HG03457 (cell line): ENCODE measurements around the gene SMTNL2.
"Not testable (repeated sequence)": the region's sequence is repeated elsewhere in the genome, so short reads cannot be mapped to it uniquely, and the experiment has no call there.

Experiments
- ATAC-seq: cut with Tn5 transposase; IDR thresholded peaks from one replicate; pipeline ENCODE4 v1.9.1; 2021; ENCODE audit warnings: moderate number of reproducible peaks; ENCODE audit not compliant: unreplicated experiment

SMTNL2 gene

DNA sequence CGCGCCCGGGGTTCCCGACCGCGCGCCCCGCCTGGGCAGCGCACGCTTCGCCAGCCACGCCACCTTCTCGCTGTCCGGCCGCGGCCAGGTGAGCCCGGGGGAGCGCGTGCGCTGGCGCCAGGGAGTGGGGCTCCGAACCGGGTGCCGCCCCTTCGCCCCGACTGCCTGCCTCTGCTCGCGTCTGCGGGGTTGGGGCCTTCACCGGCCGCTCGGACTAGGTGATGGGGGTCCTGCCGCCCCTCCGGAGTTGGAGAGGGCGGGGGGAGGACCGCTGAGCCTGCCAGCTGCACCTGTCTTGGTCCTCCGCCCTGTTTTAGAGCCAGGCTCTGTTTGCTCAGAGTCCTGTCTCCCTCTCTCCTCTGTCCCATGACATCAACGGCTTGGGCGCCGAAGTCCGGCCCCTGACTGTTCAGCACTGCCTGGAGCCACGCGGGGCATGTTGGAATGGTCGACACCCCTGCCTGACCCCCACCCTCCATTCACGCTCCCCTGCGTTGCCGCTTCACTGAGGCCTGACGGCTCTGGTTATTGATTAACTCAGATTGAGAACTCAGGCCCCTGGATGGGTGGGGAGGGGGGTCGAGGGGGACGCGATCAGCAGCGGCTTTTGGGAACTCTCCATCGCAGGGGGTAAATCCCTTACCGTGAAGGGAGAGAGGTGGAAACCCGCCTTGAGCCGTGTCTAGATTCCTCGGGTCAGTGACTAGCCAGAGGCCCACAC, 748 bp downstream of the SMTNL2 start:
- no peak for ATAC-seq

DNA sequence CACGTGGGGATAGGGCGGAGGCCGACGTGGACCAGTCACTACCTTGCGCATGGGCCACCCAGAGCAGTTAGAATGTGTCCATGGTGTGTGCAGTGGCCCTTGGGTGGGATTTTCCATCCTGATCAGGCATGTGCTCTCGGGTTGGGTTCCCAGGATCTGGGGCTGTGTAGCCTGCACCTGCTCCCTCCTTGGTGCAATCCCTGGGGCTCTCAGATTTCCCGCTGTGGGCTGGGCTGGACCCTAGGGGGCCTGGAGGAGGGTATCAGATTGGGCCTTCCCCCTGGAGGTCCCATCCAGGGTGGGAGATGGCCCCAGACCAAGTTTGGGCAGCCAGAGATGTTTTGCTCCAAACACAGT, 1.3 kb downstream of the SMTNL2 start:
- ATAC-seq = no peak

DNA sequence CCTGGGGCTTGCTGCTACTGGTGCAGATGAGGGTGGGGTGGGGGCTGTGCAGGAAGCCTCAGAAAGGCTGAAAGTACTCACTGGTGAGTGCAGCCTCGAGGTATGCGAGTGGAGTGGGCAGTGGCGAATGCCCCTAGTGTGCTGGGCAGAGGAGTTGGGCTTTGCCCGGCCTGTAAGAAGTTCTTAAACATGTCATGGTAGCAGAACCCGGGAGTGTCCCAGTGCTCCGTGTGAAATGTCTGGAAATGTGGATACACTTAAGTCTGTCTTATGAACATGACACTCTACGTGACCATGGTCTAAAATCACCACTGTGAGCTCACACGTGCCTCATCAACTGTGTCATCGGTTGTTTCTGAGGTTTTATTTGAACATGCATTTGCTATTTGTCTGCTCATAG, 1.7 kb downstream of the SMTNL2 start:
- no peak for ATAC-seq

DNA sequence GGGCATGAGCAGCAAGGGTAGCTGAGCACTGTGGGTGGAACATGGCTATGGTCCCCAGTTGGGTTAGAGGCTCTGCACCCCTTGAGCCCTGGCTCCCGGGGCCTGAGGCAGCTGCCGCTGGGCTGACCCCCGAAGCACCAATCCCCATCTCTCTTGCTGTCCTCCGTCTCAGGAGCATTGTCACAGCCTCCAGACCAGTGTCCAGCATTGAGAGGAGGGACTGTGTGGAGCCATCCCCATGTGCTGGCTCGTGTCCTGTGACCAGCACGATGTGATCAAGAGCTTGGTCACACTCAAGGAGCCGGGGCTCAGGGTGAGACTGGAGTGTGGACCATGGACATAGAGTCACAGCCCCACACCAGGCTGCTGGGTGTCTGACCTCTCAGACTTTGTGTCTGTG, 2.9 kb downstream of the SMTNL2 start:
- no peak for ATAC-seq

DNA sequence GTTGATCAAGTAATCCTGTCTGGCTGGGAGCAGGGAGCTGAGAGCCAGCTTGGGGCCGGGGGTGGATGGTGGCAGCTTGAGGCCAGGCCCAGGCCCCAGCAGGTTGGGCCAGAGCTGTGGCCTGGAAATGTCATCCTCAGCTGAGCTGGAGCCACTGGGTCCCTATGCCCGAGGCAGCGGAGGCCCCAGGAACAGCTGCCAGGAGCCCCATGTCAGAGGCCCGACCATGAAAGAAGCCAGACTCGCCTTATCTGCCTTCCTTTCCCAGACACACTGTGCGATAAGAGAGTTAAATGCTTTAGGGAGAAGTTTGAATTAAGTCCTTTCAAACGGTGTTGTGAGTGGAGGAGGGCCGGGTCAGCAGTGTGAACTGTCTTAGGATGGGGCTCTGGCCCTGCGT, 3.5 kb downstream of the SMTNL2 start:
- no peak for ATAC-seq

DNA sequence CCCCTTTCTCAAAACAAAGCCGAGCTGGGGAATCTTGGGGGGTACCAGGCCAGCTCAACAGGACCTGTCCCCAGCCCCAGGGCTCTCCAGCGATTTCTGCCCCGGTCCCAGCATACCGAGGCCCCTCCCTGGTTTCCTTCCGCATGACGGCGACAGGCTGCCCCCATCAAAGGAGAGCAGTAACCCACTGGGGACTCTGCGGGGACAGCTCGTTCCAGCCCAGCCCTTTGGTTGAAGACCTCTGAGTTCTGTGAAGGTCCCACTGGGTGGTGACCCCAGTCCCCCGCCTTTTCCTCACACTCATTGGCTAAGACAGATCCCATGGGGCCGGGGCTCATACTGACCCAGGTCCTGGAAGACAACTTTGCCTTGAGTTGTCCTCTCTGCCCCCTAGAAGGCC, 4.1 kb downstream of the SMTNL2 start:
- ATAC-seq = no peak

DNA sequence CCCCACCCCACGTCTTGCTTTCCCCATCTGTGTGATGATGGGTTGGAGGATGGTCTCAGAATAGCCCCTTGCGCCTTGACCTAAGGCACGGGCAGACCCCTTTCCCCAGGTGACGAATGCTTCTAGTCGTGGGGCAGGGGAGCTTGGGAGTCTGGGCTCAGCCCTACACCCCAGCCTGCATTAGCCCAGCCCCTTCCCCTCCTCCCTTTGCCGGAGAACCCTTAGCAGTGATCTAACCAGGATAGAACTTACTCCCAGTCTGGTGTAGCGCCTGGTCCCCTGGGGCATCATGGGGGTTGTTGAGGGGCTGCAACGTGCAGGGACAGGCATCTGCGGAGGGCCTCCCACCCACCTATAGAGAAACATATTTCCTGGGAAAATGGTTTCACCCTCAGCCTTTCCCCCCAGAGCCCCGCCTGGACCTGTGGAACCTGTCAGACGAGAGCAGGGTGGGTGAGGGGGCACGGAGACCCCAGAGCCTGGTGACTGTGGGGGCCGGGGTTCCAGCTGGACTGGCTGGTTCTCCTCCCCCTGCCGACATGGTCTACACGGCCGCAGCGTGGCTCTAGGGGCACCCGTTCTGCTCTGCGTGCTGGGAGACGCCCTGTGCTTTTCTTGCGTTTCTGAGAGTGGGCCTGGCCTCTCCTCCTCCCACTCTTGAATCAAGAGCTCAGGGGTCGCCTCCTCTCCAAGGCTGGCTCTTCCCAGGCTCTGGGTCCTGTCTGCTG, 4.7 kb downstream of the SMTNL2 start:
- ATAC-seq = no peak

DNA sequence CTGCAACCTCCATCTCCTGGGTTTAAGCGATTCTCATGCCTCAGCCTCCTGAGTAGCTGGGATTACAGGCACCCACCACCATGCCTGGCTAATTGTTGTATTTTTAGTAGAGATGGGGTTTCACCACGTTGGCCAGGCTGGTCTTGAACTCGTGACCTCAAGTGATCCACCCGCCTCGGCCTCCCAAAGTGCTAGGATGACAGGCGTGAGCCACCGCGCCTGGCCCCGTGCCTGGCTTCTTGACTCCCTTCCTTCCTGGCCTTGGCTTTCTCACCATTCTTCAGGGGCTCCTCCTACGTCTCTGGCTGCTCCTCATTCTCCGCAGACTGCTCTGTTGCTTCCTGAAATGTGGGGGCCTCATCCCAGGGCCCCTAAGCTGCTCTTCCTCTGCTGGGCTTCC, 5.7 kb downstream of the SMTNL2 start:
- ATAC-seq = not testable (repeated sequence)

DNA sequence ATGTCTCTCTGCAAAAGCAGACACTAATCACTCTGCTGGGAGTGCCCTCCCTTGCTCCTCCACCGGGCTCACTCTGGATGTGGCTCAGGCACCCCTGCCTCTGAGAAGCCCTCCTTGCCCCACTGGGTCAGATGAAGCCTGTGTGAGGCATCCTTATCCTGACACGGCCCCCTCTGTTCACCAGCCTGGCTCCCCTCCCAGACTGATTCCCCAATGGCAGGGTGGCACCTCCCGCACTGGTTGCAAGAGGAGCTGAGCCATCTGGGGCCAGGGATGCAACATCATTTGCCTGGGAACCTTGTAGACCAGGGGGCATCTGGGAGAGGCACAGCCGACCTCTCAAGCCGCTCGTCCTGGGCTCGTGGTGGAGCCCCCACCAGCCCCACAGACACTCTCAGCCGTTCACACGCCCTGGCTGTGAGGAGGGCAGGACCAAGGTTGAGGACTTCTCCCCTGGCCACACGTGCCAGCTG, 6.7 kb downstream of the SMTNL2 start:
- ATAC-seq = no peak

DNA sequence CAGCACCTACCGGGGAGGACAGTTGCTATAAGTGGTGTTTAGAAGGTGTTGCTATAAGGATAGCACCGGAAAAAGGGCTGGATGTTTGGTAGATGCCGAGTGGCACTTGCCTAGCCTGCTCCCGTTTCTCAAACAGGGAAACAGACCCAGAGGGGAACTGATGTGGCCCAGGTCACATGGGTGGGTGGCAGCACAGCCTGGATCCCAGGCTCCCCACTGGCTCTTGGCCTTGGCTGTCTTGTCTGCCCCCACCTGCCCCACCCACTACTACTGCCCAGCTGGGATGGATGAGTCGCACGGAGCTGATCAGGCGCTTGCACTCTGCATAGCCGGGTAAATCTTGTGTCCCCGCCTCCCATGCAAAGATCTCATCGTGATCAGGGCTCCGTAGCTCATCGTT, 7.2 kb downstream of the SMTNL2 start:
- ATAC-seq = no peak

DNA sequence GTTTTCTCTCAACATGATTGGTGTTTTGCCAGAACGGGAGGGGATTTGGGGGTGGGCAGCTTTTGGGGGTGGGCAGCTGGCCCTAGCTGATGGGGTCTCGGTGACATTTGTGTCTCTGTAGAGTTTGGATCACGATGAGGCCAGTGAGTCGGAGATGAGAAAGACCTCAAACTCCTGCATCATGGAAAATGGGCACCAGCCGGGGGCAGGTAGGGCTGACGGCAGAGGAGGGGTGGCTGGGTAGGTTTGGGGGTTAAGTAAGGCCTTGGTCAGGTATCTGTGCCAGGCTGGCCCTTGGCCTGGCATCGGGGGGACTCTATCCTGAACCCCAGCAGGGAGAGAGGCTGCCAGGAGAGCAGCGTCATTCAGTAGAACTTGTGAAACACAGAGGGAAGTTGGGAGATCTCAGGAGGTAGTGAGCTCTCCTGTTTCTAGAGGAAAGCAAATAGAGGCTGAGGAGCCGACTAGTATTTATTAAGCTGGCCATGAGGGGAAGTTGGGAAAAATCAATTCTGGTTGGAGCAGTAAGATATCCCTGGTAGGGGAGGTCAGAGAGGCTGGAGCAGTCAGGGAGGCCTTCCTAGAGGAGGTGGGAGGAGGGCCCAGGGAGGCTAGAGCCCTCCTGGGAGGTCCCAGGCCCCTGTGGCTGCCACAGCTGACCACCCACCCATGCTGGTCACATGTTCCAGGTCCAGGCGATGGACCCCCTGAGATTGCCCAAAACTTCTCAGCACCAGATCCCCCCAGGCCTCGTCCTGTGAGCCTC, 8.1 kb downstream of the SMTNL2 start:
- ATAC-seq = no peak

DNA sequence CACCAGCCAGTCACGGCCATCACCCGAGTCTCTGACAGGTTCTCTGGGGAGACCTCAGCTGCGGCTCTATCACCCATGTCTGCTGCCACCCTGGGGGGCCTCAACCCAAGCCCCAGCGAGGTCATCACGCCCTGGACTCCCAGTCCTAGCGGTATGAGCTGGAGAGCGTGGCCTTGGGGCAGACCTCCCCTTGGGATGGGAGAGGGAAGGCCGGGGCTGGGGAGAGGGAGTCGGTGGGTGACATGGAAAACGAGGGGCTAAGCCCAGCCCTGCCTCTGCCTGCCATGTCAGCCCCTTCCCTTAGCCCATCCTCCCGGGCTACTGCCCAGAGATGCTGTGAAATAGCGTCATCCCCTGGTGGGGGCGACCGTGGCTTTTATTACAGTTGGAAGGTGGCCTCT, 8.7 kb downstream of the SMTNL2 start:
- ATAC-seq = no peak

DNA sequence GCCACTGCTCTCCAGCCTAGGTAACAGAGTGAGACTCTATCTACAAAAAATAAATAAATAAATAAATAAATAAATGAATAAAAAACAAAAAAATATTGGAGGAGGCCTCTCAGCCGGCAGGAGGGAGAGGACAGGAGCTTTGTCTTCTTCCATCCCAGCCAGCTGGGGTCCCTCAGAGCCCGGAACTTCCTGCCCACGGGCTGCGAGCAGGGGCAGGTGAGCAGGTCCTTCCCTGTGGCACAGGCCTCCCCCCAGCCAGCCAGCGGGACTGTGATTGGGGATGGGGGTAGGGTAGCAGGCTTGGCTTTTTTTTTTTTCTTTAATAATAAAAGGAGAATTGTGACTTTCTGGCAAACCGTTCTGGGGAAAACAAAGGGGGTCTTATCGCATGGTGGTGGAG, 10.1 kb downstream of the SMTNL2 start:
- no peak for ATAC-seq

DNA sequence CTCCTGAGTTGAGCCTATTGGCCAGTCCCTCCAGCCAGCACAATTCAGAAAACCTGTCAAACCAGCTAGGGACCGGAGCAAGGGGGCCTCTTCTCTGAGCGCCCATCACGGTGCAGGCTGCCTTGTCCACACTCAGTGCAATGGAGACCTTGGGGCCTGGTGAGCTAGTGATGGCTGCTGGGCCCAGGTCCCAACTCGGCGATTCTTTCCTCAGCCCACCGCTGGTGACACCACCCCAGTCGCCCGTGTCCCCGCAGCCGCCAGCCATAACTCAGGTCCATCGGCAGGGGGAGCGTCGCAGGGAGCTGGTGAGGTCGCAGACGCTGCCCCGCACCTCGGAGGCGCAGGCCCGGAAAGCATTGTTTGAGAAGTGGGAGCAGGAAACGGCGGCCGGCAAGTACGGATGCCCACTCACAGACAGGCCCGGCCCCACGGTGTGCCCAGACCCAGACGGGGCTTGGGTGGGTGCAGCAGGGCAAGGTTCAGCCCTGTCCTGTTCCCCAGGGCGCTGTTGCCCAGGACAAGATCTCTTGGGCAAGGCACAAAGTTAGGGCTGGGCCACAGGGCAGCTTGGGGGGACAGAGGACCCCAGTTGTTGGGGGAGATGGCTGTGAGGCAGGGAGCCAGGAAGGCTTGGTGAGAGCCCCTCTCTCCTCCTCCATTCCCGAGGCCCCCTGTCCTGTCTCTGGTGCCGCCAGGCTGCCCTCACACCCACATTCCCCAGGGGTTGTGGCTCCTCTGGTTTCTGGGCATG, 10.8 kb downstream of the SMTNL2 start:
- no peak for ATAC-seq

DNA sequence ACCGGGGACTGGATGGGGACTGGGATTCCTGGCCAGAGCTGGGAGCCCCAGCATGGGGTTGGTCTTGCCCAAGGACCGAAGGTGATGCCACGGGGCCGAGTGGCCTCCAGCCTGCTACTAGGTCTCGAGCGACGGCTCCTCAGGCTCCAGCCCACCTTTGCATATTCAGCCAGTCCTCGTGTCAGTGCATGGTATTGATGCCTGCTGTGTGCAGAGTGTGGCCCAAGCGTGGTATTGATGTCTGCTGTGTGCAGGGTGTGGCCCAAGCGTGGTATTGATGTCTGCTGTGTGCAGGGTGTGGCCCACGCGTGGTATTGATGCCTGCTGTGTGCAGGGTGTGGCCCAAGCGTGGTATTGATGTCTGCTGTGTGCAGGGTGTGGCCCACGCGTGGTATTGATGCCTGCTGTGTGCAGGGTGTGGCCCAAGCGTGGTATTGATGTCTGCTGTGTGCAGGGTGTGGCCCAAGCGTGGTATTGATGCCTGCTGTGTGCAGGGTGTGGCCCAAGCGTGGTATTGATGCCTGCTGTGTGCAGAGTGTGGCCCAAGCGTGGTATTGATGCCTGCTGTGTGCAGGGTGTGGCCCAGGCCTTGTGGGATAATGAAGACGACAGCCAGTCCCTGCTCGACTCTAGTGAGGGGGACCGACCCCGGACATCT, 11.5 kb downstream of the SMTNL2 start:
- not testable (repeated sequence) for ATAC-seq

DNA sequence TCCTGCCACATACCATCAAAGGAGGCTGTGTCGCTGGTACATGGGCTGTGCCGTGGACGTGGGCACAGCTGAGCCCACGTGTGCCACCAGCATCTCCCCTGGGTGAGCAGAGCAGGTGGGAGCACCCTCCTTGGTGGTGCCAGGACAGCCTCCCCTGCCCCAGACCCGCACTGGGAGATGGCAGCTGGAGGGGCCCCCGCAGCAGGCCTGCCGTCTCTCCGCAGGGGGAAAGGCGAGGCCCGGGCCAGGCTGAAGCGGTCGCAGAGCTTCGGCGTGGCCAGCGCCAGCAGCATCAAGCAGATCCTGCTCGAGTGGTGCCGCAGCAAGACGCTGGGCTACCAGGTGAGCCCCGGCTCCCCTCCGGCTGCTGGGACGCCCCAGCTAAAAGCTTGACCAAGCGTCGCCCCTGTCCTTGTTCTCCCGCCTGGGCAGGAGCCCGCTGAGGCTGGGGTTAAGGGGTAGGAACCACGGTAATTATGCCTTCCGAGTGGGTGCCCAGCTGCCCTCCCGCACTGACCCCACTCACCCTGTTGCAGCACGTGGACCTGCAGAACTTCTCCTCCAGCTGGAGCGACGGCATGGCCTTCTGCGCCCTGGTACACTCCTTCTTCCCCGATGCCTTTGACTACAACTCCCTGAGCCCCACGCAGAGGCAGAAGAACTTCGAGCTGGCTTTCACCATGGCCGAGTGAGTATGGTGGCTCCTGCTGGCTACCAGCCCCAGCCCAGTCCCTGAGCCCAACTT, 12.5 kb downstream of the SMTNL2 start:
- no peak for ATAC-seq

DNA sequence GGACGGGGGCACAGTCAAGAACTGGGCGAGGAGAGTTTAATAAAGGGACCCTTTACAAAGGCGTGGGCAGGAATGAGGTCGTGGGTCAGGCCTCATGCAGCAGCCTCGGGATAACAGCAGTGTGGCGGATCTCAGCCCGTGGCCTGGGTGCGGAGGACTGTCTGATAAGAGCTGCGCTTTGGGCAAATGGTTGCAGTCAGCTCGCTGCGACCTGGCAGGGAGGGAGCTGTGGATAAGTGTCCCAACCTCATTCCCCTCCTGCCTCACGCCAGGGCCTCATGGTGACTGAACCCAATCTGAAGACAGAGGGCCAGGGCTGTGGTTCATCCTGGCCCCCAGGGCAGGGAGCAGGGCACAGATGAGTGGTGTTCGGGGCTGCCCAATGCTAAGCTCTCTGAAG, 13.6 kb downstream of the SMTNL2 start:
- no peak for ATAC-seq

DNA sequence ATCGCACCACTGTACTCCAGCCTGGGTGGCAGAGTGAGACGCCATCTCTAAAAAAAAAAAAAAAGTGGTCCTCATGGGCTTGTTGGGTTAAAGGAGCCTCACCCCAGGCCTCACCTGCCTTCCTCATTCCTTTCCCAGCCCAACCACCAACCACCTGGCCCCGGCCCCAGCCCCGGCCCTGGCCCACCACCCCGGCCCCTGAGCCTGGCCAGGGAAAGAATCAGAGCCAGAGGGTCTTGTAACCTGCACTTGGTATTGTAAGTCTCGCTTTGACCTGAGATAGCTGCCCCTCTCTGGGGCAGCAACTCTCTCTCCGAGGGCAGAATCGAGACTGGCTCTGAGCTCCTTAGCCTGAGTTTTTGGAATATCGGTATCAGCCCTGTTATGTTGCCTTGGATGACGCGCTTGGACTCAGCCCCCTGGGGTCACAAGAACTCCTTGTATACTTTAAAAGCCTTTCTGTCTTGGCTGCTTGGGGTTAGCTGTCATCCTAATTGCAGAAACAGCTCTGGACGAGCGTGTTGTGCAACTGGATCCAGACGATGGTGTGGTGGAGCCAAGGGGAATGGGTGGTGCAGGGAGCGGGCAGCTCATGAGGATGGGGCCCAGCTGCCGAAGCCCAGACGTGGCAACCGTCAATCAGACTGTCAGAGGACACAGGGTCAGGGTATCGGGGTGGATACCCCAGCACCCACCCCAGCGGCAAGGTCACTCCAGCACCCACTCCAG, 14.6 kb downstream of the SMTNL2 start:
- ATAC-seq = no peak
